GM19099 (cell line): ENCODE measurements around the gene SAPCD1.

Source experiments
- POLR2A ChIP-seq: IDR thresholded peaks from 3 replicates; pipeline ENCODE4 v1.6.1; 2011; ENCODE audit warnings: low read depth; ENCODE audit not compliant: insufficient read length; ENCODE audit errors: extremely low read depth

The SAPCD1 gene

GRCh38 chr6:31762356-31762755 is at the start of gene SAPCD1:
TSS of gene SAPCD1 (plus strand) at chr6:31762656. CDS start at chr6:31763055, 399 bp downstream.
- TF ChIP-seq POLR2A: no peak

DNA sequence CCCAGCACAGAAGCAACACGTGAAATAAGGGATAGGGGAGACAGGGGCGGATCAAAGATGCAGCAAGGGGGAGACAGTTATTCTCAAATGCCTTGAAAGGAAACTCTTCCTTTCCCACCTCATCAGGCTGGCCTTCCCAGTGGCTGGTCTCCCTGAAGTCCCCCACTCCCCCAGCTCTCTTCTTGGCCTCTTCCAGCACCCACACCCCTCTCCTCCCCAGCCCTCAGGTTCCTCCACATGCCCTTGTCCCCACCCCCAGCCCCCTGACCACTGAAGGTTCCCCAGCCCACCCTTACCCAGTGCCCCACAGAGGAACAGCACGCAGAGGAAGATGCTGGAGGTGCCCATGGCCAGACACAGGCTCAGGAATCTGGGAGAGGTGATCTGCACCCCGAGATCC is 49.0 kb upstream of the SAPCD1 start:
- no peak for TF ChIP-seq POLR2A

- no peak for TF ChIP-seq POLR2A
Observed at GRCh38 chr6:31713991-31714684, 48.3 kb upstream of the SAPCD1 start.

DNA sequence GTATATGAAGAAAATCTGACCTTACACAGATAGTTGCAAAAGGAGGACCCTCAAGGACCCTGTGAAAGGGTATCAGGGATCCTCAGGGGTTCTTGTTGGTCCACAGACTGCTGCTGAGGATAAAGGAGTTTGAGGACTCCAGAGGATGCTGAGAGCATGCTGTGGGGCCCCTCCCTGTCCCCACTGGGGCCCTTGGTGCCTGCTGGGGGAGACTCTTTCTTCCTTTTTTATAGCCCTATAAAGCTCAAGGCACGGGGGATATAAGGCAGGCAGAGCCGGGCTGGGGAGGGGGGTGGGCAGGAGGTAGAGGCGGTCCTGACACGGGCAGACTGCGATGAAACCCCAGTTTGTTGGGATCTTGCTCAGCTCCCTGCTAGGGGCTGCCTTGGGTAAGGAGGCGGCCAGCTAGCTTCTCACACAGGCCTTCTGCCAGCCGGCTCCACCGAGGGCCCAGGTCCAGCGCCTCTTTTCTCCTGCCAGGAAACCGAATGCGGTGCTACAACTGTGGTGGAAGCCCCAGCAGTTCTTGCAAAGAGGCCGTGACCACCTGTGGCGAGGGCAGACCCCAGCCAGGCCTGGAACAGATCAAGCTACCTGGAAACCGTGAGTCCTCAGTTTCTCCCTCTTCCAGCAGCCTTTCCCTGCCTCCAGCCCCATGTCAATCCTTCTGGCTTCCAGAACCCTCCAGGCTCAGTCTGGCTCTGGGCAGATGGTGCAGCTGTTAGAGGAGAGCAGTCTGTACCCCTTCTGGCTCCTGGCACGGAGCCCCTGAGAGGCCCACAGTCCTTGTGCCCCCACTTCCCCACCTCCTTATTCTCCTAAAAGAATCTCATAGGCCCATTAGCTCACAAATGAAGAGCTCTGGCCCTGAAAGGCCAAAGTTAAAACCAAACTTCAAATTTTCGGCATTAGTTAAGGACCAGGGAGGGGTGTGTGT is 47.2 kb upstream of the SAPCD1 start, which contains the start of gene LY6G6D:
Gene LY6G6D, plus strand, starts transcription at position 327 of the 937 bp plus-strand sequence. Its CDS starts 8 bp downstream, at position 335.
- no peak for TF ChIP-seq POLR2A

DNA sequence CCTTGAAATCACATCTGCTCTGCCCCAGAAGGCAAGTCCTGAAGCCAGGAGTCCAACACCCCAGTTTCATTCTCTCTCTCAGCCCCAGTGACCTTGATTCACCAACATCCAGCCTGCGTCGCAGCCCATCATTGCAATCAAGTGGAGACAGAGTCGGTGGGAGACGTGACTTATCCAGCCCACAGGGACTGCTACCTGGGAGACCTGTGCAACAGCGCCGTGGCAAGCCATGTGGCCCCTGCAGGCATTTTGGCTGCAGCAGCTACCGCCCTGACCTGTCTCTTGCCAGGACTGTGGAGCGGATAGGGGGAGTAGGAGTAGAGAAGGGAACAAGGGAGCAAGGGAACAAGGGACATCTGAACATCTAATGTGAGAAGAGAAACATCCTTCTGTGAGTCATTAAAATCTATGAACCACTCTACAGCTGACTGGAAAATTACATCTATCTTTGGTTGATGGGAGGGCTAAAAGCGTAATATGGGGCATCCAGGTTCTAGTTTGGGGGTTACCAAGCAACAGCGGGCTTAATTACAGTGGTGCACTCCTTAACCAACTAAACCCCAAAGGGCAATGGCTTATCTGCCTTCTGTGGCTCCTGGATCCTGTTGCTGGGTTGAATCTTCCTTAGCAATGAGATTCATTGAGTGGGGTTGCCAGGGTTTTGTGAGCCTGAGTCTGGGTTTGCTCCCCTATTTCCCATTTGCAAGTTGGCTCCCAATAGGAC is 44.8 kb upstream of the SAPCD1 start:
- no peak for TF ChIP-seq POLR2A

DNA sequence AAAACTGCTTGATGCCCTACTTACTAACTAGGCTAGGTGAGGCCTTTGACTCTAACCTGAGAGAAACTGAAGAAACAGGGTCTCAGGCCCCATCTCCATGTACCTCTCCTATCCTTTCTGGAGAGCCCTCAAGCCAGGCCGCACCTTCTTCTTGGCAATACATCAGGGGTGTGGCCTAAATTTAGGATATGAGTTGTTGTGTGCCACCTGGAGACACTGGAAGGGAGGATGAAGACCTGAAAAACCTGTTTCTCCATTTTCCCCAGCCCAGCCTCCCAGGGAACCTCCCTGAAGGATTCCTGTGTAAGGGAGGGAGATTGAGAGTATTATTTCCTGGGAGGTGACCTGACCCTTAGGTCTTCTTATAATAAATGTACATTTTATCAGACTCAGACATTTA is 44.2 kb upstream of the SAPCD1 start:
- TF ChIP-seq POLR2A: no peak

- TF ChIP-seq POLR2A: no peak
Observed at GRCh38 chr6:31719001-31719400, 43.5 kb upstream of the SAPCD1 start.

- TF ChIP-seq POLR2A: no peak
Observed at GRCh38 chr6:31720196-31720770, 42.2 kb upstream of the SAPCD1 start.

GRCh38 chr6:31721351-31722020 is 41.0 kb upstream of the SAPCD1 start, which contains the start of gene LY6G6C:
TSS of gene LY6G6C (minus strand) at chr6:31721746. CDS start at chr6:31721679, 67 bp downstream.
- no peak for TF ChIP-seq POLR2A

DNA sequence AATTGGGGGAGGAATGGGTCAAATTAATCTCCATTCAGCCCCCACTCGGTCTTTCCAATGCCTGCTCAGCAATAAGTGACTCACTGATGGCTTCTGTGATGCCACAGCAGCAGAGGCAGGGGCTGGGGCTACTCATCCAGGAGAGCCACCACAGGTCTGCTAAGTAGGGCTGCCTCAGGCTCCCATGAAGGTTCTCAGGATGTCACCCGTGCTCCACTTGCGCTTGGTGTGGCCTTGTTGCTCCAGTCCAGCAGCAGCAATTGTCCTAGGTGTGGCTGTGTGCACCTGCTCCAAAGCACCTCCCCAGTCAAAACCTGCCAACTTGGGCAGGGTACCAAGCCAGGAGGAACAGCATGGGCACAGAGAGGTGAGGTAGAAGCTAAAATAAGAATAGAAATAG is 40.3 kb upstream of the SAPCD1 start:
- TF ChIP-seq POLR2A: no peak

DNA sequence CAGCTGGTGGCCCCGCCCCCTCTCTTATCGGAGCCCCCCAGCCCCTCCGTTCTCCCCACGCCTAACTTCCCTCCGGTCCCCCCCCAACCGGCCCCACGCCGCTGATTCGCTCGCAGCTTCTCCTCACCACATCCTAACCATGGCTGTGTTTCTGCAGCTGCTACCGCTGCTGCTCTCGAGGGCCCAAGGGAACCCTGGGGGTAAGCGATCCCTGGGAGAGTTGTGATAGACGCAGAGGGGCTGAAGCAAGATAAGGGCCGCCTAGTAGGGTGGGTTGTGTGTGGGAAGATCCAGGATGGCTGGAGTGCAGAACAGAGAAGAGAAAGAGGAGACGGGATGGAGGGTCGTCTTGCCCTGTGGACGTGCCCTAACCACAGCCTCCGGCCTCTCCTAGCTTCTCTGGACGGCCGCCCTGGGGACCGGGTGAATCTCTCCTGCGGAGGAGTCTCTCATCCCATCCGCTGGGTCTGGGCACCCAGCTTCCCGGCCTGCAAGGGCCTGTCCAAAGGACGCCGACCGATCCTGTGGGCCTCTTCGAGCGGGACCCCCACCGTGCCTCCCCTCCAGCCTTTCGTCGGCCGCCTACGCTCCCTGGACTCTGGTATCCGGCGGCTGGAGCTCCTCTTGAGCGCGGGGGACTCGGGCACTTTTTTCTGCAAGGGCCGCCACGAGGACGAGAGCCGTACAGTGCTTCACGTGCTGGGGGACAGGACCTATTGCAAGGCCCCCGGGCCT is 39.0 kb upstream of the SAPCD1 start, which contains the start of gene MPIG6B:
Gene MPIG6B, plus strand, starts transcription at position 129 of the 735 bp plus-strand sequence. Its CDS starts 11 bp downstream, at position 140.
- no peak for TF ChIP-seq POLR2A

- no peak for TF ChIP-seq POLR2A
Observed at GRCh38 chr6:31723980-31724691, 38.3 kb upstream of the SAPCD1 start.
